WTC11 (cell line): Measurements from ENCODE around the gene MAP4K3. TPM values are rescaled to one million over a fixed set of nuclear protein-coding genes. Genes with fewer than 3 reads are reported as not detected.

ENCODE experiments used
- ATAC-seq: fragments of 200-7000 bp; cut with Tn5 transposase; 2 replicates; pipeline ENCODE4 v1.10.0; 2021; ENCODE audit warnings: mild to moderate bottlenecking, moderate library complexity
- CTCF ChIA-PET: fragments of 300-600 bp; sonication (Branson Sonifier 250); formaldehyde crosslinking; loops from one replicate; lab custom pipeline; 2021; ENCODE audit warnings: antibody characterized with exemption; lab: Charles Lee
- POLR2A ChIA-PET: fragments of 350-600 bp; sonication (Branson Sonifier 250); formaldehyde crosslinking; loops from one replicate; lab custom pipeline; 2021; ENCODE audit warnings: antibody characterized with exemption; lab: Charles Lee
- DNase-seq: peaks from one replicate; pipeline ENCODE4 v3.0.0; 2021; ENCODE audit warnings: low spot score
- H3K27ac Mint-ChIP-seq: 2 replicates; pipeline ENCODE4 v1.8.0; 2021; ENCODE audit warnings: mixed read lengths
- H3K27me3 Mint-ChIP-seq: 2 replicates; pipeline ENCODE4 v1.8.0; 2021; ENCODE audit warnings: low read depth, mild to moderate bottlenecking, moderate library complexity, mixed read lengths
- H3K36me3 Mint-ChIP-seq: 2 replicates; pipeline ENCODE4 v1.8.0; 2021; ENCODE audit warnings: mixed read lengths
- H3K4me1 Mint-ChIP-seq: 2 replicates; pipeline ENCODE4 v1.8.0; 2022; ENCODE audit warnings: mixed read lengths
- H3K4me3 Mint-ChIP-seq: 2 replicates; pipeline ENCODE4 v1.8.0; 2021; ENCODE audit warnings: mild to moderate bottlenecking, moderate library complexity, mixed read lengths
- H3K9me3 Mint-ChIP-seq: 2 replicates; pipeline ENCODE4 v1.8.0; 2021; ENCODE audit warnings: mixed read lengths
- FOXK1 ChIP-seq: sonication (generic); formaldehyde crosslinking; IDR thresholded peaks from 2 replicates; pipeline ENCODE4 v1.8.0; 2022; ENCODE audit warnings: mild to moderate bottlenecking, moderate library complexity, missing genetic modification reagents
- GABPB1 ChIP-seq: sonication (generic); formaldehyde crosslinking; IDR thresholded peaks from 2 replicates; pipeline ENCODE4 v1.8.1; 2023; ENCODE audit warnings: mild to moderate bottlenecking, missing genetic modification reagents
- GRHL2 ChIP-seq: fragments of 250-450 bp; sonication (Bioruptor Pico); IDR thresholded peaks from 2 replicates; pipeline ENCODE4 v1.8.0; 2022; ENCODE audit warnings: mild to moderate bottlenecking, moderate library complexity; ENCODE audit not compliant: insufficient replicate concordance, severe bottlenecking
- HMGA2 ChIP-seq: fragments of 250-450 bp; sonication (Bioruptor Pico); IDR thresholded peaks from 2 replicates; pipeline ENCODE4 v1.4.0; 2021; ENCODE audit warnings: mild to moderate bottlenecking, moderate library complexity
- JAZF1 ChIP-seq: fragments of 250-450 bp; sonication (Bioruptor Pico); IDR thresholded peaks from 2 replicates; pipeline ENCODE4 v1.9.0; 2021; ENCODE audit warnings: moderate library complexity, mild to moderate bottlenecking, inconsistent platforms
- NFE2L1 ChIP-seq: sonication (generic); formaldehyde crosslinking; IDR thresholded peaks from 2 replicates; pipeline ENCODE4 v1.8.1; 2023; ENCODE audit warnings: missing genetic modification reagents
- NR1H2 ChIP-seq: sonication (generic); formaldehyde crosslinking; IDR thresholded peaks from 2 replicates; pipeline ENCODE4 v1.9.0; 2021; ENCODE audit warnings: mild to moderate bottlenecking, moderate library complexity, missing genetic modification reagents
- SOX15 ChIP-seq: fragments of 250-450 bp; sonication (Bioruptor Pico); IDR thresholded peaks from 2 replicates; pipeline ENCODE4 v1.9.0; 2021; ENCODE audit warnings: mild to moderate bottlenecking
- TCF7 ChIP-seq: sonication (generic); formaldehyde crosslinking; IDR thresholded peaks from 2 replicates; pipeline ENCODE4 v1.8.0; 2022; ENCODE audit warnings: mild to moderate bottlenecking, low read depth, missing genetic modification reagents, moderate library complexity
- ZBTB21 ChIP-seq: sonication (generic); formaldehyde crosslinking; IDR thresholded peaks from 2 replicates; pipeline ENCODE4 v1.8.1; 2023; ENCODE audit warnings: mild to moderate bottlenecking, missing genetic modification reagents, borderline replicate concordance
- ZNF232 ChIP-seq: sonication (generic); formaldehyde crosslinking; IDR thresholded peaks from 2 replicates; pipeline ENCODE4 v1.8.0; 2022; ENCODE audit warnings: mild to moderate bottlenecking, missing genetic modification reagents
- total RNA-seq: library from RNA; stranded (reverse); gene quantifications from 3 replicates; pipeline ENCODE4 v1.2.3, GENCODE V29; 2021
- TF ChIP-seq, protein P1 (sequence below): sonication (generic); formaldehyde crosslinking; IDR thresholded peaks from 2 replicates; pipeline ENCODE4 v1.8.1; 2022; ENCODE audit warnings: missing genetic modification reagents, borderline replicate concordance
- TF ChIP-seq, protein P2 (sequence below): sonication (generic); formaldehyde crosslinking; IDR thresholded peaks from 2 replicates; pipeline ENCODE4 v1.8.0; 2022; ENCODE audit warnings: mild to moderate bottlenecking, missing genetic modification reagents
- TF ChIP-seq, protein P3 (sequence below): fragments of 250-450 bp; sonication (Bioruptor Pico); conservative IDR thresholded peaks from 2 replicates; pipeline ENCODE4 v1.9.0; 2021; ENCODE audit warnings: mild to moderate bottlenecking
- TF ChIP-seq, protein P4 (sequence below): fragments of 250-450 bp; sonication (Bioruptor Pico); IDR thresholded peaks from 2 replicates; pipeline ENCODE4 v1.9.0; 2021; ENCODE audit warnings: mild to moderate bottlenecking
- TF ChIP-seq, protein P5 (sequence below): sonication (generic); formaldehyde crosslinking; IDR thresholded peaks from 2 replicates; pipeline ENCODE4 v1.8.1; 2023; ENCODE audit warnings: mild to moderate bottlenecking, missing genetic modification reagents, moderate library complexity
- TF ChIP-seq, protein P6 (sequence below): sonication (generic); formaldehyde crosslinking; IDR thresholded peaks from 2 replicates; pipeline ENCODE4 v1.8.1; 2022; ENCODE audit warnings: mild to moderate bottlenecking, moderate library complexity, missing genetic modification reagents

Gene MAP4K3
- total RNA-seq, 1 experiment from 2014 or later, result 73.2 TPM

DNA sequence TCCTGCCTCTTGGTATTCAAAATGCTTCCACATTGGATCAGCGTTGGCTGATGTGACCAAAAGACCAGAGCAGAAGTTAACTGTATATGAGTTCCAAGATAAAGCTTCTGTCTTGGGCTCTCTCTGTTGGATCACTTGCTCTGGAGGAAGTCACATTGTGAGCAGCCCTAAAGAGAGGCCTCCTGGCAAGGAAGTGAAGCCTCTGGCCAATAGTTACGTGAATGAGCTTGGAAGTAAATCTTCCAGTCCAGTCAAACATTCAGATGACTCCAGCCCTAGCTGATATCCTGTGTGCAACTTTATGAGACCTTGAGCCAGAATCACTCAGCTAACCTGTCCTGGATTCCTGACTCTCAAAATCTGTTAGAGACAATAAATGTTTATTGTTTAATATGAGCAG, 125.6 kb downstream of the MAP4K3 start (continued):
- TF ChIP-seq TCF7 (CRISPR knock-in tag), result no peak
- no peak for TF ChIP-seq ZNF232 (CRISPR knock-in tag)
- no peak for TF ChIP-seq NR1H2
- TF ChIP-seq GABPB1 (CRISPR knock-in tag), result no peak

DNA sequence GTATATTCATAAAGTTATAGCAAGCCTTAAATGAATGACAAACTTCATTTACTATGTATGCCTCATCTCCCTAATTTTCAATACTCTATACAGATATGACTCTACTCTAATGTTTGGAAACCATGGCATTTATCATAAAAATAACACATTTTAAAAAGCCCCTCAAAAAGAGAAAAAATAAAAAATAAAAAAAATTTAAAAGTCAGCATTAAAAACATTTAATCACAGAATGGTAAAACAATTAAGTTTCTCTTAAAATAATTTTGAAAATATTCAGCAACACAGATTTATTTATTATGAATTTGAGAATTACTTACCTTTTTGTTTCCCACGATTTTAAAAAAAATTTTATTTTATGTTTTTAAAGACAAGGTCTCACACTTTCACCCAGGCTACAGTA, 128.3 kb downstream of the MAP4K3 start:
- no peaks in the 10 kb centered on the region for H3K27me3 Mint-ChIP-seq
- DNase-seq (no peak), ATAC-seq (no peak)
- TF ChIP-seq, protein P1, sequence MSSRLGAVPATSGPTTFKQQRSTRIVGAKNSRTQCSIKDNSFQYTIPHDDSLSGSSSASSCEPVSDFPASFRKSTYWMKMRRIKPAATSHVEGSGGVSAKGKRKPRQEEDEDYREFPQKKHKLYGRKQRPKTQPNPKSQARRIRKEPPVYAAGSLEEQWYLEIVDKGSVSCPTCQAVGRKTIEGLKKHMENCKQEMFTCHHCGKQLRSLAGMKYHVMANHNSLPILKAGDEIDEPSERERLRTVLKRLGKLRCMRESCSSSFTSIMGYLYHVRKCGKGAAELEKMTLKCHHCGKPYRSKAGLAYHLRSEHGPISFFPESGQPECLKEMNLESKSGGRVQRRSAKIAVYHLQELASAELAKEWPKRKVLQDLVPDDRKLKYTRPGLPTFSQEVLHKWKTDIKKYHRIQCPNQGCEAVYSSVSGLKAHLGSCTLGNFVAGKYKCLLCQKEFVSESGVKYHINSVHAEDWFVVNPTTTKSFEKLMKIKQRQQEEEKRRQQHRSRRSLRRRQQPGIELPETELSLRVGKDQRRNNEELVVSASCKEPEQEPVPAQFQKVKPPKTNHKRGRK (CRISPR knock-in tag), result no peak
- TF ChIP-seq JAZF1 (CRISPR knock-in tag), result no peak
- TF ChIP-seq, protein P2, sequence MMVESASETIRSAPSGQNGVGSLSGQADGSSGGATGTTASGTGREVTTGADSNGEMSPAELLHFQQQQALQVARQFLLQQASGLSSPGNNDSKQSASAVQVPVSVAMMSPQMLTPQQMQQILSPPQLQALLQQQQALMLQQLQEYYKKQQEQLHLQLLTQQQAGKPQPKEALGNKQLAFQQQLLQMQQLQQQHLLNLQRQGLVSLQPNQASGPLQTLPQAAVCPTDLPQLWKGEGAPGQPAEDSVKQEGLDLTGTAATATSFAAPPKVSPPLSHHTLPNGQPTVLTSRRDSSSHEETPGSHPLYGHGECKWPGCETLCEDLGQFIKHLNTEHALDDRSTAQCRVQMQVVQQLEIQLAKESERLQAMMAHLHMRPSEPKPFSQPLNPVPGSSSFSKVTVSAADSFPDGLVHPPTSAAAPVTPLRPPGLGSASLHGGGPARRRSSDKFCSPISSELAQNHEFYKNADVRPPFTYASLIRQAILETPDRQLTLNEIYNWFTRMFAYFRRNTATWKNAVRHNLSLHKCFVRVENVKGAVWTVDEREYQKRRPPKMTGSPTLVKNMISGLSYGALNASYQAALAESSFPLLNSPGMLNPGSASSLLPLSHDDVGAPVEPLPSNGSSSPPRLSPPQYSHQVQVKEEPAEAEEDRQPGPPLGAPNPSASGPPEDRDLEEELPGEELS (CRISPR knock-in tag), result no peak
- TF ChIP-seq, protein P3, sequence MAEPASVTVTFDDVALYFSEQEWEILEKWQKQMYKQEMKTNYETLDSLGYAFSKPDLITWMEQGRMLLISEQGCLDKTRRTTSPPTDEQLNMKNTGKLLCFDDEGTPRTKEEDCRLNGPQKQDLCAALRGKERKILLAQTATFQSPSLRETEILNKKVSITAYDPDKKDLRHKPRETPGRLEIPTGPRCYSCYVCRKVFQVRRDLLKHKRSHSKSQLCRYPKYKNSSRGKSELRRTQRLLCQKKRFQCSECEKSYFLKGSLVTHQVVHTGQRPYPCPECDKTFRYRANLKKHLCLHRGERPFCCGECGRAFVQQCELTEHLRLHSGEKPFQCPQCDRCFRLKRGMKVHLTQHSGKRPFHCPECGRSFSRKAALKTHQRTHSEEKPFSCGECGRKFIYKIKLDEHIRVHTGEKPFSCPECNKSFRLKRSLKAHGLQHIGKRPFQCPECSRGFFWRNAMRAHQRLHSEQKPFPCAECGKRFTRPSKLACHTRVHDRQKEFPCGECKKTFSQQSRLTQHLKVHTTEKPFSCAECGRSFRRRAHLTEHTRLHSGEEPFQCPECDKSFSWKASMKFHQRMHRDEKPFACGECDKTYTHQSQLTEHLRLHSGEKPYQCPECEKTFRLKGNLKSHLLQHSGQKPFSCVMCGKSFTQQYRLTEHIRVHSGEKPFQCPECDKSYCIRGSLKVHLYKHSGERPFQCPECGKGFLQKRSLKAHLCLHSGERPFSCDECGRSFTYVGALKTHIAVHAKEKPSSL (CRISPR knock-in tag), result no peak
- TF ChIP-seq, protein P4, sequence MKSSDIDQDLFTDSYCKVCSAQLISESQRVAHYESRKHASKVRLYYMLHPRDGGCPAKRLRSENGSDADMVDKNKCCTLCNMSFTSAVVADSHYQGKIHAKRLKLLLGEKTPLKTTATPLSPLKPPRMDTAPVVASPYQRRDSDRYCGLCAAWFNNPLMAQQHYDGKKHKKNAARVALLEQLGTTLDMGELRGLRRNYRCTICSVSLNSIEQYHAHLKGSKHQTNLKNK, result no peak
- TF ChIP-seq GRHL2 (CRISPR knock-in tag), result no peak
- TF ChIP-seq, protein P5, sequence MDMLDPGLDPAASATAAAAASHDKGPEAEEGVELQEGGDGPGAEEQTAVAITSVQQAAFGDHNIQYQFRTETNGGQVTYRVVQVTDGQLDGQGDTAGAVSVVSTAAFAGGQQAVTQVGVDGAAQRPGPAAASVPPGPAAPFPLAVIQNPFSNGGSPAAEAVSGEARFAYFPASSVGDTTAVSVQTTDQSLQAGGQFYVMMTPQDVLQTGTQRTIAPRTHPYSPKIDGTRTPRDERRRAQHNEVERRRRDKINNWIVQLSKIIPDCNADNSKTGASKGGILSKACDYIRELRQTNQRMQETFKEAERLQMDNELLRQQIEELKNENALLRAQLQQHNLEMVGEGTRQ (CRISPR knock-in tag), result no peak
- TF ChIP-seq HMGA2 (CRISPR knock-in tag), result no peak
- TF ChIP-seq NFE2L1, result no peak
- TF ChIP-seq SOX15 (CRISPR knock-in tag), result no peak
- TF ChIP-seq, protein P6, sequence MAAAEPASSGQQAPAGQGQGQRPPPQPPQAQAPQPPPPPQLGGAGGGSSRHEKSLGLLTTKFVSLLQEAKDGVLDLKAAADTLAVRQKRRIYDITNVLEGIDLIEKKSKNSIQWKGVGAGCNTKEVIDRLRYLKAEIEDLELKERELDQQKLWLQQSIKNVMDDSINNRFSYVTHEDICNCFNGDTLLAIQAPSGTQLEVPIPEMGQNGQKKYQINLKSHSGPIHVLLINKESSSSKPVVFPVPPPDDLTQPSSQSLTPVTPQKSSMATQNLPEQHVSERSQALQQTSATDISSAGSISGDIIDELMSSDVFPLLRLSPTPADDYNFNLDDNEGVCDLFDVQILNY, result no peak
- TF ChIP-seq ZBTB21 (CRISPR knock-in tag), result no peak
- TF ChIP-seq FOXK1 (CRISPR knock-in tag), result no peak
- peaks cover 35% of the 10 kb centered on the region for H3K36me3 Mint-ChIP-seq
- no peak overlapping the region for H3K27ac Mint-ChIP-seq
- ChIA-PET POLR2A (no interaction called here), CTCF (interaction anchor here (0.6 kb wide), 1 partner anchor 269 kb away, joined by 4 read pairs; no protein-coding TSS in a partner anchor)
- H3K4me1 Mint-ChIP-seq, result peaks cover 6% of the 10 kb centered on the region; the same call in 1 of the 2 replicates
- H3K4me3 Mint-ChIP-seq, result no peak overlapping the region
- H3K9me3 Mint-ChIP-seq, result peaks cover 4% of the 10 kb centered on the region
